NCI-H1436 (cell line): ENCODE results near the gene ARHGAP26.
A peak's percentile ranks its signal among the peaks of the same experiment; 100 is the strongest.
"Not testable (repeated sequence)": the region's sequence is repeated elsewhere in the genome, so short reads cannot be mapped to it uniquely, and the experiment has no call there.

Experiments used
- DNase-seq: peaks from one replicate; lab custom pipeline; 2025; lab: John Stamatoyannopoulos, UW

ARHGAP26 gene

DNA sequence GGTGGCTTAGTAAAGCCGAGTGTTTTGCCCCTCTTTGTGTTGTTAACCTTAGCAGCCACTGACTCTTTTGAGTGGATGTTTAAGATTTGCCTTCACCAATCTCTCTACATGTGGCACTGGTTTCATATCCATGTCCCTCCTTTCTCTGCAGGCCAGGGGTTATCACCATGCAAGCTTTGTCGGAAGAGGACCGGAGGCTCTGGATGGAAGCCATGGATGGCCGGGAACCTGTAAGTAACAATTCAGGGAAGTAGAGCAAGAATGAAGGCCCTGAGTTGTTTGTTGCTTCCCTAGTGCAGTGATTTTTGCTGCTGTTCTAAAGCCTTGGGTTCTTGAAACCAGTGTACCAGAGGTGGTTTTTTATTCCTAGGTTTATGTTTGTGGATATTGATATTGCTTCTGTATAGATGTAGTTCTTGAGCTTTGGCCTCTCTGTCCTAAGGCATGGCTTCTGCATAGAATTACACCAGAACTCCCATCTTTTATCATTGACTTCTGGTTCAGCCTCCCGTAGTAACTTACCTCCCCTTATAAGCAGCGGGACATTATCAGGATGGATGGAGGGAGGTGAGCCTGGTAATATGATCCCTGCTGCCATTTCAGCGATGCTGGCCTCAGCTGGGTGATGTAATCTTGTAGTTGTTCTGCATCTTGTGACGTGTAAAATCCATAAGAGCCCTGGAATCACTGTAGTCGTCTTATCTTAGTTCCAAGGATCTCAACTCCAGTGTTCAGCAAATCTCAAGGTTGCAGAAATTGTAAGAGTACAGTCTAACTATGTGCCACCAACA lies 161.9 kb downstream of the ARHGAP26 start:
- DNase-seq = no peak

GRCh38 chr5:142934051-142934762 lies 164.0 kb downstream of the ARHGAP26 start:
- DNase-seq = peak; percentile 74

- DNase-seq = no peak
These were observed 164.8 kb downstream of the ARHGAP26 start for GRCh38 chr5:142935014-142935413.

- no peak for DNase-seq
These were observed 167.2 kb downstream of the ARHGAP26 start for GRCh38 chr5:142937374-142937773.

DNA sequence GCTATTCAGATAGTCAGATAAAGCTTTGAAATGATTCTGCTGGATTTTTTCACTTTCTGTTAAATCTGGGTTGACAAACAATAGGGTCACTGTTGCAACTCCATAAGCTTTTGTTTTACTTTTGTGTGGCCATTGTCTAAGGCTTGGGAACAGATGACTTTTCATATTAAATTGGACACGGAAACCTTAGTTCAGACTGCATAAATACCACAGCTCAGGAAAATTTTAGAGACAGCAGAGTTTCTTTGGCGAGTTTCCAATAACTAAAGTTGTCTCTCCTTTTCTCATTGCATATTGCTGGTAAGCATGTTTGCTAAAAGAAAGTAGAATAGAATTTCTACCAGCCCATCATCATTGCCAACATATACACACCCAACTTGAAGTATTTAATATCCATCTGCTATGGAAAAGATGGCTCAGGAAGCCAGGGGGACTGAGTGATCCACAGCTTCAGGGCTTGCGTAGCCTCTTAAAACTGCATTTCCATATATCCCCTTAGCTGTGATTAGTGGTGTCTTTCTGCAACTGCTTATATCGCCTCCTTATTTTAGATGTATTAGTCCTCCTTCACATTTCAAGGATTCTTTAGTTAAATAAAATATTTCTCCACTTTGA lies 168.2 kb downstream of the ARHGAP26 start:
- no peak for DNase-seq

- DNase-seq = no peak
These were observed 168.8 kb downstream of the ARHGAP26 start for GRCh38 chr5:142939006-142939405.

DNA sequence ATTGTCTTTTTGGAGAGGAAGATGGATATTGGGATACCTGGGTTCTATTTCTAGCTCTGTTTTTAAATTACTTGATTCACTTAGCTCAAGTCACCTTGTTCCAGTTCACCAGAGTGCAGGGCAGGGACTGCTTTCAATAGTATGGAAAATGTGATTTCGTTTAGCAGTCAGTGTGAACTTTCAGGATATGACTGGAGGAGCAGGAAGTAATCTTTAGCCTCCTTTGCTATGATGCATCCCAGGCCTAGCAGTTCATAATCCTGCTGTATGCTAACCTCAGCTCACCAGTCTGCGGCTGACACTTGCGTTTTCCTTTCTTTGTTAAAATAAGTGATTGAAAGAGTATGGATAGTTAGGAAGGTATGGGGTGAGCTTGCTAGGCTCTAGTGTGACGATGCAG lies 169.7 kb downstream of the ARHGAP26 start:
- no peak for DNase-seq

DNA sequence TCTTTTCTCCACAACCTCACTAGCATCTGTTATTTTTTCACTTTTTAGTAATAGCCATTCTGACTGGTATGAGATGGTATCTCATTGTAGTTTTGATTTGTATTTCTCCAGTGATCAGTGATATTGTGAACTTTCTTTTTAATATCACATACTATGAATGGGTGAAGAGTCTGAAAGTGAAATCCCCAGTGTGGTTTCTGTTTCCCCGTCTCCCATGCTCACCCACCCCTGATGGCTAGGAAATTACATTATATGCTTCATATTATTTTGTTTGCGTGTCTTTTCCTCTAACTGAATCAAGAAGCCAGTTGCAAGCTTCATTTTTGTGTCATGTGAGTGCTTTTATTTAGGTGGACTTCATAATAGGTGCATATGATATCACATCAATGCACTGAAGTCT lies 171.1 kb downstream of the ARHGAP26 start:
- no peak for DNase-seq

DNA sequence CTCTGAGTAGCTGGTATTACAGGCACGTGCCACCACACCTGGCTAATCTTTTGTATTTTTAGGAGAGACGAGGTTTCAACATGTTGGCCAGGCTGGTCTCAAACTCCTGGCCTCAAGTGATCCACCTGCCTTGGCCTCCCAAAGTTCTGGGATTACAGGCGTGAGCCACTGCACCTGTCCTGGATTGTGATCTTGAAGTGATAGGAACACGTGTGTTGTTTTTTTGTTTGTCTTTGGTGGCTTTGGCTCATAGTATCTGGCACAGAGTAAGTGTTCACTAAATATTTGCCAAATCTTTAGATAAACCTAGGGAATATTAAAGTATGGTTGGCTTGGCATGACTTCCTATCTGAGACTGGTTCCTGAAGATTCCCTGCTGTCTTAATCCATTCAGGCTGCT lies 172.7 kb downstream of the ARHGAP26 start:
- DNase-seq = no peak

DNA sequence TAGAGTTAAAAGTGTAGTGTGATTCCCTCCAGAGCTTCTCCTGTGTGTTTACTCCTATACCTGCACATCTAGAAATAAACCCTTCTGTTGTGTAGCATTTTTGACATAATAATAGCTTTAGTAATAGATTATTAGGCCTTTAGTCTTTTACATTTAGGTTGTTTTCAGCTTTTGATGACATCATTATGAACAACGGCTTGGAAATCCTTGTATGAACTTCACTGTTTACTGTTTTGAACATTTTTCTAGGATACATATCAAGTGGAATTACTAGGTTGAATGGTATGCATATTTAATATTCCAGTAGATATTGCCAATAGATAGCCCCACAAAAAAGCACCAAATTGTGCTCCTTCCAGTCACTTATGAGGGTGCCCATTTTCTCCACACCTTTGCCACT lies 174.0 kb downstream of the ARHGAP26 start:
- no peak for DNase-seq

GRCh38 chr5:142945321-142945720 lies 175.1 kb downstream of the ARHGAP26 start:
- DNase-seq = no peak

DNA sequence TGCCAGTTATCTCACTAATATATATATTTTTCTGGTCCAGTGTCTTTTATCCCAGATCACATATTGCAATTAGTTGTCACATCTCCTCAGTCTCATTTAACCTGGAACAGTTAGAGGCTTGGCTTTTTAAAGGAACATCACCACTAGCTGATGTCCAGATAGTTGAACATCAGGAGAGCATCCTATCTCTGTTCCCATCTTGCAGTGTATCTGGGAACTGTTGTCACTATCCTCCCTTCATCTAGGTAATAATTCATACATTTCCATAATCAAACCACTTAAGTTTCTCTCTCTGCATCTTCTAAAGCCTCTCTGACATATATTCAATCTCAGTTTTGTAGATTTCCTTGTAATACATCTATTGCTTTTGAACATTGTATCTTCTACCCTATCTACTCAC lies 175.7 kb downstream of the ARHGAP26 start:
- DNase-seq = no peak

- no peak for DNase-seq
These were observed 176.6 kb downstream of the ARHGAP26 start for GRCh38 chr5:142946547-142947426.

- no peak for DNase-seq
These were observed 177.2 kb downstream of the ARHGAP26 start for GRCh38 chr5:142947427-142947709.

DNA sequence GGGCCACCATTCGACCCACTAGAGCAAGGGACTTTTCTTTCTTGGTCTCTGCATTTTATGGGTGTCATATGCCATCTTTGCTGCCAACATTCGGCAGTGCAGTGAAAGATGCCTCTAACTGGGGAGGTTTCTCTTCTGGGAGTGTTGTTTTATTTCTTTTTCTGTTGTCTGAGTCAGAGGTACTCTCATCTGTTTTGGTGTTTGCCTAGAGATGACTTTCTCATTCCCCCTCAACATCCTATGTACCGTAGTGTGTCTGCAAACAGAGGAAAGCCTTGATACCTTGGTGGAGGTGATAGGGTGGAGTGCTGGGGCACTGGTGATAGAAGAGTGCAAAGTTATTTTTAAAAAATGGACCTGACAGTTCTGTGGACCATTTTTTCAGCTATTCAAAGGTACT lies 182.1 kb downstream of the ARHGAP26 start:
- no peak for DNase-seq

- not testable (repeated sequence) for DNase-seq
These were observed 182.7 kb downstream of the ARHGAP26 start for GRCh38 chr5:142952871-142953270.

- DNase-seq = no peak
These were observed 184.3 kb downstream of the ARHGAP26 start for GRCh38 chr5:142954455-142954854.

DNA sequence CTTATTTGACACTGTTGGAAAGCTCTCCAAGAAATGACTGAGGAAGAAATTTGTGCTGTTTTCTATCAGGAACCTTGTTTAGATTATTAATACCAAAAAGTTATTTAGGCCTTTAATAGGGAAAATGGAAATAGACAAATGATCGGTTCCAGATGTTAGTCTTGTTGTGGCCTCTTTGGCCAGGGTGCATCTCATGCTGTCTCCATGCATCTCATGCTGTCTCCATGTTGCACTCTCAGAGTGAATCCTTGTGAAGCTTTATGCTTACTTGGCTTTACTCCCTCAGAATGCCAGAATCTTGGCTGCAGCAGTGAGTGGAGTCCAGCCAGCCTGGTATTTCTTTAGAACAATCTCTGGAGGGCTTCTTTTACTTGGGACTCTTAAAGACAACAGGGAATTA lies 185.5 kb downstream of the ARHGAP26 start:
- DNase-seq = no peak

- DNase-seq = no peak
These were observed 187.4 kb downstream of the ARHGAP26 start for GRCh38 chr5:142957528-142957927.

GRCh38 chr5:142958944-142959682 lies 188.9 kb downstream of the ARHGAP26 start:
- no peak for DNase-seq
